Inflammatory macrophage treated with lipopolysaccharide for 4 hours (primary cell): Measurements from ENCODE around the gene PANK3.
"Not testable (repeated sequence)": the region's sequence is repeated elsewhere in the genome, so short reads cannot be mapped to it uniquely, and the experiment has no call there.

Source experiments
- DNase-seq: peaks from one replicate; pipeline ENCODE4 v3.0.0-alpha.2; 2020

The PANK3 gene

DNA sequence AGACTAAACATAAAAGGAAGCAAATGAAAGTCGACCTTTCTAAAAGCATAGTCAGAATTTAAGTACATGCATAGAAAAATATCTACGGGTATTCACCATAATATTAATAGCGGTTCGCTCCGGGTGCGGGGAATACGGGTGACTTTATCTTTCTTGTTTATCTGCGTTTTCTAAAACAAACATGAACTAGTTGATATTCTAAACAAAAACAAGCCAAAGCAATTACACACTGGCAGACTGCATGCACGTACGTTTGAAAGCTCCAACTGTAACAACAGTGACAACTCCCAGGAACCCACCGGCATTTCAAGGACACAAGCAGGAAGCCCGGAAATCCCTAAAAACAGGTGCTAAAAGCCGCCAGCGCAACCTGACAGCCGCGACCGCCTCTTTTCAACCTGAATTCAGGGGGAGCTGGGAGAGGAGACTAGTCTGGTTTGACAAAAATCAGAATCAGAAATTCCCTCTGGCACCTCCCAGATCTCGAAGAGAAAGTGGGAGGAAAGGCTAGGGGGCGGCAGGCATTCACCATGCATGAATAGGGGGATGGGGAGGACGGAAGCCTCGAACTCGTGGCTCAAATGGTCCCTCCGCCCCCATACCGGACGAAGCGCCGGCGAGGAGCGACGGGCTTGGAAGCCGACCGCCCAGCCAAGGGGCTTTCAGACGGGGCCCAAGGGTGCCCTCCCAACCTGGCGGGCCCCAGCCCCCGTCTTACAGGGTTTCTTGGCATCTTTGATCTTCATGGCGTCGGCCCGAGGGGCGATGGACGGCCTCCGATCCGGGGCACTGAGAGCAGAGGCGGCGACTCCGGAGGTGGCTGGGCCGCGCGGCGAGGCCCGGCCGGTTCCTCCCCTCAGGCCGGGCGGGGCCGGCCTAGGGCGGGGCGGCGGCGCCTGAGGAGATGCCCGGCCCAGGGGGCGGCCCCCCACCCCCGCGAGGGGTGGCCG is at the start of gene PANK3:
Gene PANK3 (minus strand): TSS at position 831 of the 950 bp plus-strand sequence. CDS start 85 bp downstream, at position 746.
- DNase-seq: no peak

DNA sequence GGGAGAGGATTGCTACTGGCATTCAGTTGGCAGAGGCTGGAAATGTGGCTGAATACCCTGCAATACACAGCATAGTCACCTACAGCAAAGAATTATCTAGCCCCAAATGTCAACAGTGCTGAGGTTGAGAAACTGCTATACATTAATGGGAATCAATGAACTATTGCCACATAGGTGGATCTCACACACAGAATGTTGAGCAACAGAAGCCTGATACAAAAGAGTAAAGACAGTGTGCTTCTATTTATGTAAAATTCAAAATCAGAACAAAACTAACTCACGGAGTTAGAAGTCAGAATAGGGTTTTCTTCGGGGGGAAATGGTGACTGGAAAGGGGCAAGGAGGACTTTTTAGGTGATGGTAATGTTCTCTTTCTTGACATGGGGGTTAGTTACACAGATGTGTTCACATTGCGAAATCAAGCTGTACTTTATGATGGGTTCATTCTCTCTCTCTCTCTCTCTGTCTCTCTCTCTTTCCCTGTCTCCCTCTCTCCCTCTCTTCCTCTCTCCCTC is 45.7 kb upstream of the PANK3 start:
- no peak for DNase-seq

DNA sequence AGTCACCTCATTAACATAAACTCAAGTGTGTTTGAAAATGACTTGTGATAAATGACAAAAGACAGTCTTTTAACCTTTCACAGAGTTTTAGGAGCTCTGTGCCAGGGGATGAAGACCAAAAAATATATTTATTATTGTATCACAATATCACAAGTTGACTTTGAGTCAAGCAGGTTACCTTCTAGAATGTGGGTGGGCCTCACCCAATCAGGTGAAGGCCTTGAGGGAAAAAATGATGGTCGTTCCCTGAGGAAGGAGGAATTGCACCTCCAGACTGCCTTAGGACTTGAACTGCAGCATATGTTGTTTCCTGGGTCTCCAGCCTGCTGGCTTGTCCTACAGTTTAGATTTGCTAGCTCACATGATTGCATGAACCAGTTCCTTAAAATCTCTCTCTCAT is 41.6 kb upstream of the PANK3 start:
- DNase-seq: no peak

DNA sequence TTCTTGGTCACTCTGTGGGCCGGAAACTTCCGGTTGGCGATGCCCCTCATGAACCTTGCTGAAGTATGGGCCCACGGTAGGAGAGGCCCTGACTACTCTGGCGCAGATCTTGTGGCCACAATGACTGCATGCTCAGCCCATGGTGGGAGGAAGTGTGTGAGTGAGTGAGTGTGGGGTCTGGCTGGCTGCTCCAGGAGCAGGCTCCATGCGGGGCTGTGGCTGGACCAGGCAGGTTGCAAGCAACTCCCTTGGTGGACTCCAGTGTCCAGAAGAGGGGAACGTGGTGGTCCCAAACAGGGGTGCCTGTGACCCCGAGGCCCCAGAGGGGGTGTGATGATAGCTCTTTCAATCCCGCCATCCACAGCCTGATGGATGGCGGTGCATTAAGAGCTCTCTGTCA is 35.5 kb upstream of the PANK3 start:
- DNase-seq: no peak

DNA sequence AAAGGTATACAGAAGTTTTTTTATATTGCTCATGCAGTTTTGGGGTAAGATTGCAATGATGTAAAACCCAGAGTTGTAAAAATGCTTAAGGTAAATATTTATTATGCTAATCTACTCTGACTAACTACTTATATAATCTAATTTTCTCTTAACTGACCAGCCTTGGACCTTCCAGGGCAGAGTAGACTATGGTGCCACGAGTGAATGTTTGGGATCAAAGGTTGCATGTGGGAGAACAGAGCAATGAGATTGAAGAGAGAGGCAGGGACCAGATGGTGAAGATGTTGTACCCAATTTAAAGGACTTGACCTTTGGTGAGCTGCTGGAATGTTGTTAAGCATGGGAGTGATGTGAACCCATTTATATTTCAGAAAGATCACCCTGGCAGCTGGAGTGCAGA is 34.8 kb upstream of the PANK3 start:
- no peak for DNase-seq

DNA sequence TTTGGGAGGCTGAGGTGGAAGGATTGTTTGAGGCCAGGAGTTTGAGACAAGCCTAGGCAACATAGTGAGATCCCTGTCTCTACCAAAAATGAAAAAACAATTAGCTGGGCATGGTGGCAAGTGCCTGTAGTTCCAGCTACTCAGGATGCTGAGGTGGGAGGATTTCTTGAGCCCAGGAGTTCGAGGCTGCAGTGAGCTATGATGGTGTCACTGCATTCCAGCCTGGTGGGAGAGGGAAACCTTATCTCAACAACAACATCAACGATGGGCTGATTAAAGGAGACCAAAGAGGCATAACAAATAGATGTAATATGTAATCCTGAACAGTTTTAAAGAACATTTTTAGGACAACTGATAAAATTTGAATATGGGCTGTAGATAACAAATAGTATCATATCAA is 34.2 kb upstream of the PANK3 start:
- no peak for DNase-seq

DNA sequence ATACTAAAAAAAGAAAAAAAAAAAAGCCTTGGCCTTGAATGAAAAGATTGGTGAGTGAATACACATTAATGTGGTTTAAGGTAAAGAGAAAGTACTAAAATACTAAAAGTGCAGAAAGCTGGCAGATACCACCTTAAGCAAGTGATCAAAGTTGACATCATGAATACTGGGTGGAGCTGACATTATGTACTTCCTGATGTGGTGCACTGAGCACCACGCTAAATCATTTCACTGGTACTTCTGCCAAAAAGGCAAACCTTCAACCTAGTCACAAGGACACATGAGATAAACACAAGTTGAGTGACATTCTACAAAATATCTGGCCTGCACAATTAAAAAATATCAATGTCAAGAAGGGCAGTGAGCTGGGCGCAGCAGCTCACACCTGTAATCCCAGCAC is 33.8 kb upstream of the PANK3 start:
- DNase-seq: peak; percentile 24

DNA sequence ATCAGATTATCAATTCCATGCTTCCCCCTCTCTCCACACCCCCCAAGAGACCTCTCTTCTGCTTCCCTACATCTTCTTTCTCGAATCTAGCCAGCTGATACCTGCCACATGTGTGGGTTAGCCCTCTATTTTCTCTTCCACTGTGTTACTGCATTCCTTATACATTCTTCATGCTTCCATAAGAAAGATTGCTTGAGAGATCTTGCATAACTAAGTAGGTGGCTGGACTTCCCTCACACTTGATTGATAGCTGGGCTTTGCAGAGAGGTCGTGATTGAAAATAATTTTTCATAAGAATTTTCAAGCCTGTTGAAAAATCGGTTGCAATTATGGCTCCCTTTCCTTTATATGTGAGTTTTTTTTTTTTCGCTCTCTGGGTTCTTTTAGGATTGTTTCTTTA is 33.0 kb upstream of the PANK3 start:
- DNase-seq: no peak

DNA sequence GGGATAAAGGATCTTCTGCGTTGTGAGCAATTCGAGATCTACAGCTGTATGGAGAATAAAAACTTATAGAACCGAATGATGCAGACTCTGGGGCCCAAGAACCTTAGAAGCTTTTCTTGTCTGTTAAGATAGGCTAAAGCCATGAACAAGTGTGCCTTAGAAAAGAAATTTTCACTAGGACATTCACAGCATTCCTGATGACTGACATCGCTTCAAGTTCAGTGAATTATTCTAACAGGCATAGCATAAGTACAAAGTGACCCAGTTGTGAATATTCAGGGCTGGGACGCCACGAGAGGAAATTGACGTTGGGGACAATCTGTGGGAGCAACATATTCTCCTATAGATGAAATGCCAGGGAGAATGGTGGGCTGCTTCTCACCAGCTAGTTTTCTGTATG is 32.0 kb upstream of the PANK3 start:
- no peak for DNase-seq

DNA sequence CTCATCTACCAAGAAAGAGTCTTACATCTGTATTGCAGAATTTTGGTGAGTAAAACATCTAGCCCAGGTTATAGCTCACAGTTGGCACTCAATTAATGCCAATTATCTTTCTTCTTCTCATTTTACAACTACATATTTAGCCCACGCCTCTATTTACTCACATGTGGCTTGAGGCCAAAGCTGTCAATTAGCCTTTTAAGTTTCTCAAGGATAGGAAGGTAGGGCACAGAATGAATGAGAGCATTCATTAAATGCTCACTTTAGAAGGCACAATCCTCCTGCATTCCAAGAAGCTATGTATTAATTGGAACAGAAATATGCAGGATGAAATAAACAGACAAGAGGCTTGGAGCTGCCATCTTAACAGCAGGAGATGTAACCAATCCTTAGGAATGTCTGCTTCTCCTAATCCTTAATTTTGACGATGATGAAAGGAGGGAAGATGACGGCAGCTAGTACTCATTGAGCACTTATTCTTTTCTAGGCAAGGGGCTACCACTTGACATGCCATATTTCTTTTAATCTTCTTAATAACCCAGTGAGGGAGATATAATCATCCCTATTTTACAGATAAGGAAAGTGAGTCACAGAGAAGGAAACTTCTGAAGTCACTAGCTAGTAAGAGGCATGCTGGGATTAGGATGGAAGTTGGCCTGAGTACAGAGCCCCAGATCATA is 30.8 kb upstream of the PANK3 start:
- no peak for DNase-seq

DNA sequence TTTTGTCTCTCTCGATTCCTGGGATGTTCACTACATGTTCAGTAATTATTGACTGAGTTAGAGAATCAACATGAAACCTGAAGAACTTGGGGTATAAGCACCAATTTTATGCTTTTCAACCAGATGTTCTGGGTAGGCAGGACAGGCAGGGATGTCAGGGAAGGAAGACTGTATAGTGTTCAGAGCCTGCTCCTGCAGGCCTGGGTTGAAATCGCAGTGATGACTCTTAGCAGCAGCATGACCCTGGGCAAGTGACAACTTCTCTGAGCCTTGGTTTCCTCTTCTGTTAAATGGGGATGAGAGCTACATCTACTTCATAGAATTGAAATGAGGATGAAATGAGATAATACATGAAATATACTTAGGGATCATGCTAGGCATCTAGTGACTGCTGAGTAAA is 29.7 kb upstream of the PANK3 start:
- no peak for DNase-seq

DNA sequence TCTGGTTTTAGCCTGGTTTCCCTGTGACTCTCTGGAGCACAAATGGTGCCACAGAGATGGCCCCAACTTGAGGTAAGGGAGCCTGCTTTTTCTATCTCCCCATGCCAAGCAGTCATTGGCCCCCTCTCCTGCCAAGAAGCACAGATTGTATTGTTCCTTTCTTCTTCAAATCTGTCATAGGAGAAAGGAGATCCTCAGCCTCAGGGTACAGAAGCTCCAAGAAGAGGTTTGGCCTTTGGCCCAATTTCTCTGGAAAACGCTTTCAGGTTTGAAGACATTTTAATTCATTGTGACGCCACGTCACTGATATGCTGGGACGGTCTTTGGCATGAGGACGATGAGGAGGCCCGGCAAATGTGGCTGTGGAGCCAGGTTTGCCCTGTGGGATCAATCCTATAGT is 29.2 kb upstream of the PANK3 start:
- no peak for DNase-seq

DNA sequence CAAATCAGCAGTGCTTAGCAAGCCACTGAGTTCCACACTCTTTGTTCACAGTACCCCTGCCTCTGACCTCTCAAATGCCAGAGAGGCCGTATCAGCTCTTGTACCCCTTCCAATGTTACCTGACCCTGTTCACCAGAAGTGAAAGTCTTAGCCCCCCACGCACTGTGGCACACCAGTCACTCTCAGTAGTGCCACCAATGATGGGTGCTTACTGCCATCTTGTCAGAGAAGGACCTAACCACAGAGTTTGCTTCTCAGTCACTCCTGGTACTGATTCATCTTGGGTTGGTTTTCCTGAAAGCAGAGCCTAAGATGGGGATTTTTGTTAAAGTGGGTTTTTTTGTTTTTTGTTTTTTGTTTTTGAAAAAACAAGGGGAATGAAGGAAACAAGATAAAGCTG is 28.8 kb upstream of the PANK3 start:
- DNase-seq: no peak

DNA sequence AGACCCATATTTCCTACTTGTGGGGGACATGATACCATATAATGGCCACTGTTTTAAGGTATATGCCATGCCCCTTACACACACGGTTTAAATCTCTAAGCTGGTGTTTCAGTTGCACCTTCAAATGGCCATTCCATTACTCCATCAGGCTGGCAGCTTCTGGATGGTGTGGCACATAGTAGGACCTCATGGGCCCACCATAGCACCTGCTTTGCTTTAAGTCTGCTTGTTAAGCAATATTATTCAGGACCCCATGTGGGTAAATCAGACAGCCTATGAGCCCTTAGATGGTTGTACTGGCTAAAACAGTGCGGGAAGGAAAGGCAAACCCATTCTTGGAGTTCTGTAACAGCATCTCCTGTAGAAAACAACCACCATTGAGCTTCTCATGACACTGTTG is 27.4 kb upstream of the PANK3 start:
- DNase-seq: no peak

DNA sequence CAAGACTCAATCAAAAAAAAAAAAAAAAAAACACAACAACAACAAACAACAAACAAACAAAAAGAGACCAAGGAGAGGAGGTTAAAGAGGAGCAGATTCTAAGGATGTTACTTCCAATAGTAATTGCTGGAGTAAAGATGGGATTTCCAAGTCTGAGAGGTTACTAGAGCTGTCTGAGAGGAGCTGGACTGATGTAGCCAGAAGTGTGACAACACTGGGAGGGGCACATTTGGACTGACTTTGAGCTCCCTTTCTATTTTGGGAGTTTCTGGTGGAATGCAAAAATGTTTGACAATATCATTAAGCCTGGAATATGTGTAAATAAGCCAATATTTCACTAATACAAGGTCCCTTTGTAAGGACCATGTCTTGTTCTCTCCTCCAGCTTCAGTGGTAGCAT is 25.3 kb upstream of the PANK3 start:
- no peak for DNase-seq

DNA sequence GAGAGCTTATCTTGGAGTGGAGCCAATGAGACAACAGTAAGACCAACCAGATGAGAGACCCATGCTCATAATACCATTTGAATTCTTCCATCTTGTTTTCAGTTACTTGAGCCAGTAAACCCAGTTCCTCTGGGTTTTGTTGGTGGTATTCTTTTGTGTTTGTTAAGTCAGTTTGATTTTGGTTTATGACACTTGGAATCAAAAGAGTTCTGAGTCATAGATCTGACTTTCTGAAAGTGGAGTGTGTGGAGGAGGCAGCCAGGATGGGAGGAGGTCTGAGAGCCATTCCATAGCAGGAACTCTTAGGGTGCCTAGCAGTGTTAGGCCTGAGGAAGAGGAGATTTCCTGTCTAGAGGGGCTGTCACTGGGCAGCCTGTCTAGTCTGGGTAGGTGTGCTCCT is 24.6 kb upstream of the PANK3 start:
- no peak for DNase-seq

DNA sequence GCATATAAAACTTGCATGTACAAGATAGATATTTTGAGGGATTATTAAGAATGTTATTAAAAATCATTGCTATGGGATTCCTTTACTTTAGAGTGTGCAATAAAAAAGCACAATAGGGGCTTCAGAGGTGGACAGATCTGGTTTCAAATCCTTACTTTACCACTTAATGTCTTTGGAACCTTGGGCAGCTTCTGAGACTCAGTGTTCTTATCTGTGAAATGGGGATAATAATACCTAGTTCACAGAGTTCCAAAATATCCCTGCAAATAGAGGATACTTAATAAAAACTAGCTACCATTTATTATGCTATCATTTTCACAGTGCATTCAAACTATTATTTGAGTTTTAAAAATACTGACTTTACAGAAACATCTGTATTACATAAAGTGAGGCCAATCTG is 23.3 kb upstream of the PANK3 start:
- no peak for DNase-seq

DNA sequence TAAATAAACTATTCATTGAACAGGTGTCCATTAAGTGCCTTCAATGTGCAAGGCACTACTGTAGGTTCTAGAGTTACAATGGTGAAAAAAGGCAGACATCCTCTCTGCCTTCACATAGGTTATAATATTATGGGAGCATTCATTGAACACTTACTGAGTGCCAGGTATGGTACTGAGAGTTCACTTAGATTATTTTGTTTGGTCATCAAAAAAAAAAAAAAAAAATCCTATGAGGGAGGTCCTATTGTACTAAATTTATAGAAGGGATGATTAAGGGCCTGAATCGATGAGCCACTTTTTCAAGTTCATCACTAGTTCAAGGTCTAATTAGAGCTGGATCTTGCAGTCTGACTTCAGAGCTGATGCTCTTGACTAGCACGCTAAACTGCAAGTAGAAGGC is 22.8 kb upstream of the PANK3 start:
- no peak for DNase-seq

DNA sequence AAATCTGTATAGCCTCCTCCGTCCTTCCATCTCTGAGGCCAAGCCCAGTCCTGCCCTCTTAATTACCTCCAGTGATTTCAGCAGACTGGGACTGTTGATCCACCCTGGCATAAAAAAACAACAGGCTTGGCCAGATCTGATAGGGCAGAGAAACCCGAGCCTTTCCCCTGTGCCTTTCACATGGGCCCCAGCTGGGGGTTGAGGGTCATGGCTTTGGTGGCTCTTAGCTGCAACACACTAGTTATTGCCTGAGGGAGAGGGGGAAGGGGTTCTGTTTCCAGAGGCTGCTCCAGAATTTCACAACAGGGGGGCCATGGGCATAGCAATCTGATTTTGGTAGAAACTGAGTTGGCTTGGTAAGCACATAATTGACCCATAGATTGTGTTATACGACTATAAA is 21.2 kb upstream of the PANK3 start:
- no peak for DNase-seq

DNA sequence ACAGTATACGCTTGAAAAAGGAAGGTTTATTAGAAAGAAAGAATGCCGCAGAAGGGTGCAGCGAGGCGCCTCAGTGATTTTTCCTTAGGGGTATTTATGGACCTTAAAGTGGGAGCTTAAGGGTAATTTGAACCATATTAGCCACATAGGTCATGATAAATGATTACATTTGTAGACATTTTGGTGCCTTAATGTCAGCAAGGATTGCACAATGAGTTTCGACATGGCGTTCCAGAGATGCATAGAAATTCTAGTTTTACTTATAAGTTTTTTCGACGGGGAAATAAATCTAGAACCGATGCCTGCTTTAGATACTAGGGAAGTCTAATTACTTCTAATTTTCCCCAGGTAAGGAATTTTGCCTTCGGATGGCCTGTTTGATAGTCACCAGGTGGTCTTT is 20.7 kb upstream of the PANK3 start:
- no peak for DNase-seq

DNA sequence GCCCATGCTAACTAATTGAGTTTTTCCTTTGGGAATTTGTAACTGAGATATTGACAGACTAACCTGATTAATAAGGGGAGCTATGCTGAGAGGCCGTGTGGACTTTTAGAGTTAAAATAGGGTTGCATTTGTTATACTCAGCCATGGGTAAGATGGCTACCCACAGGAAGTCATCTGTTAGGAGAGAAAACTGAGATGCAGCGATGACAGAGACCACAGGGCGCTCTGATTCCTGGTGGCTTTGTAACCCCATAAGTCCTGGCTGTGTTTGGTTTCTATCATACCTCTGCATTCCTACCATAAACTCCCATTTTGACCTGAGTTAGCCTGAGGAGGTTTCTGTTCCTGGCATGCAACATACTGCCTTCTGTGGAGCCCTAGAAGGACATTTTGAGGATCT is 19.5 kb upstream of the PANK3 start:
- DNase-seq: no peak

DNA sequence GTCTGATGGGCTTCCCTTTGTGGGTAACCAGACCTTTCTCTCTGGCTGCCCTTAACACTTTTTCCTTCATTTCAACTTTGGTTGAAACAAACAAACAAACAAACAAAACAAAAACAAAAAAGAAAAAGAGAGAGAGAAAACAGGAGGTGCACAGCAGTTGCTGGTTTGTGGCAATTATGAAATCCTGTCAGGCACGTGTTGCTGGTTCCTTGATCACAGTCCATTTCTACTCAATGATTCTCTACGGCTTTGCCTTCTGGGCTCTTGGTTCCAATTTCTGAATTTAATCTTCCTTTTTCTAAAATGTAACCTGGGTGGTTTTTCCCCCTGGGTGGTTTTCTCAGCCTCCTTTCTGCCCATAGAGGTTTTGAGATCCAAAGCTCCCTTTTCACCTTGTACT is 17.8 kb upstream of the PANK3 start:
- DNase-seq: no peak

DNA sequence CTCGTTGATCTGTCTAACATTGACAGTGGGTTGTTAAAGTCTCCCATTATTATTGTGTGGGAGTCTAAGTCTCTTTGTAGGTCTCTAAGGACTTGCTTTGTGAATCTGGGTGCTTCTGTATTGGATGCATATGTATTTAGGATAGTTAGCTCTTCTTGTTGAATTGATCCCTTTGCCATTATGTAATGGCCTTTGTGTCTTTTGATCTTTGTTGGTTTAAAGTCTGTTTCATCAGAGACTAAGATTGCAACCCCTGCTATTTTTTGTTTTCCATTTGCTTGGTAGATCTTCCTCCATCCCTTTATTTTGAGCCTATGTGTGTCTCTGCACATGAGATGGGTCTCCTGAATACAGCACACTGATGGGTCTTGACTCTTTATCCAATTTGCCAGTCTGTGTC is 17.0 kb upstream of the PANK3 start:
- DNase-seq: not testable (repeated sequence)

DNA sequence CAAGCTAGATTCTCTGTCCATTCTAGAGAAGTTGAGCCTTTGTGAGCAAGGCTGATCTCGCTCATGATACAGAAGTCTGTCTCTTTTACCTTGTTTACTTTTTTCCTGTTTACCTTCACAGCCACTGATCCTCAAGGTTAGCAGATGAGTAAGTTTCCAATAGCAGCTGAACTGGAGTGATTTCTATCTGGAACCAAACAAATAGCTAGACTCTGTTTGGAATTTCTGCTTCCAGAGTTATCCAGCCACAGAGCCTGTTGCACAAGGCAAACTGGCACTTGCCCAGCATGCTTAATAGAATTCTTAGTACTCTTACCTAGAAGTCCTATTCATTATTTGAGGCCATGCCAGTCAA is 12.8 kb upstream of the PANK3 start:
- DNase-seq: no peak
